ENCODE results near the gene LRIG1.
A peak's percentile ranks its signal among the peaks of the same experiment; 100 is the strongest.
"Not testable (repeated sequence)": the region's sequence is repeated elsewhere in the genome, so short reads cannot be mapped to it uniquely, and the experiment has no call there.

The LRIG1 gene

GRCh38 chr3:66441129-66441528 lies 59.7 kb downstream of the LRIG1 start:
- no peak for DNase-seq

DNA sequence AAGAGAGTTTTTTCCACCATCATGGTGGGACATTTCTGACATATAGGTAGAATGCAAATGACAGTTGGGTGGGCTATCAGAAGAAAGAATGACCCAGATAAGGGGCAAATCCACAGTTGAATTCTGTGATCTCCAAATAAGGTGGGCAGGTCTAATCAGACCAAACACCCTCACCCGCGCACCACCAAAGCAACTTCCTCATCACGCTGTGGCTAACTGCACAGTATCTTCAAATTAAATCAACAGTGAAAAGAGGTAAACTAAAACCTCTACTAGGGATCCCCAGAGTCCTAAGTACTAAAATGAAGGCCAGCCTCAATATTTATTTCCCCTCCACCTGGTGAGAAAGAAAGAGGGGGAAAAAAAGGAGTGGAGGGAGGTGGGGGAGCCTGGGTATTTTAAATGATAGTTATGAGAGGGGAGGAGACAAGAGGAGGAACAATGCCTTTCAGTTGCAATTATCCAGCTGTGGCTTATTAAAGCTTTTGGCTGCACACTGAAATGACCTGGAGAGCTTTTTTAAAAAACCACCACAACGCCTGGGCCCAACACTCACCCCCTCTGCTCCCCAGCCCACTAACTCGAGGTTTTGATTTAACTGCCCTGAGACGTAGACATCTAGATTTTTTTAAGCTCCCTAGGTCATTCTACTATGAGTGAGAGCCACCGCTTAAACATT lies 61.0 kb downstream of the LRIG1 start:
- DNase-seq: no peak

DNA sequence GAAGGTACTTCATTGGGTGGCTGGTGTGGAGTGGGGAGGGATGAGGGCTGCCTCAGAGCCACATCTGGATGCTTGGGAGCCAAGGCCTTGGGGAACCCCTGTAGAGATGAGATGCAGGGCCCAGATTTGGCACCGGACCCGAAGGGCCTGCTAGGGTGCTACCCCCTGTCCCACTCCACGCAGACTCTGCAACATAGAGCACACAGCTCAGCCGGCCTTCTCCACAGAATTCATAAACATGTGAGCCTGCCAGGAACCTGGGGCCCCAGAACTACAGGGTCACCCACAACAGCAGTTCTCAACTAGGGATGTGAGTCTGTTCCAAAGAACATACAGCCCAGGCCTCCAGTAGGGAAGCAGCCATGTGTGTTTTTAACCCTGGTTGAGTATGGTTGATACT lies 62.8 kb downstream of the LRIG1 start:
- DNase-seq: no peak

GRCh38 chr3:66437341-66437929 lies 63.4 kb downstream of the LRIG1 start:
- DNase-seq: no peak

DNA sequence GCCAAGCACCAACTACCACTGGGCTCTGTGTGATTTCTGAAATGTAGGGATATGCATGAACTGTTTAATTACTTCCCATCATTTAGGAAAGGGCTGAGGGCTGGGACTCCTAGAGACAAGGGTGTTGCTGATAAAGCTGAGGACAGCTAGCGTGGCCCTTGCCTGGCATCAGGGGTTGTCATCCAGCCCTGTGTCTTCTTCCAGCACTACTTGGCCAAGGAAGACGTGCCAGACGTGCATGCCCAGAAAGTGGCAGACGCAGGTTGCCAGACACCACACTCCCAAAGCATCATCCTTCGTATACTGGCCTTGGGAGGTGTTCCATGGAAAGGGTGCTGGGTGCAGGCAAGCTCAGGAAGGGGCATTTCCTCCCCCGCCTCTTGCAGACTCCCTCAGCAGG lies 64.8 kb downstream of the LRIG1 start:
- no peak for DNase-seq

DNA sequence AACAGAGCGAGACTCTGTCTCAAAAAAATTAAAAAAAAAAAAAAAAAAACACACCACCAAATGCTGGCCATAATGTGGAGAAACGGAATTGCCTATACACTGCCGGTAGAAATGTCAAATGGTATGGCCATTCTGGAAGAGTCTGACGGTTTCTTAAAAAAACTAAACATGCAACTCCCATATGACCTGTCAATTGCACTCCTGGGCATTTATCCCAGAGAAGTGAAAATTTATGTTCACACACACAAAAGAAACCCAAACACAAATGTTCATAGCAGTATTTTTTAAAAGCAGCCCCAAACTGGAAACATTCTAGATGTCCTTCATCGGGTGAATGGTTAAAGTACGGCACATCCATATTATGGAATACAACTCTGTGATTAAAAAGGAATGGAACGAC lies 66.1 kb downstream of the LRIG1 start:
- DNase-seq: no peak

- DNase-seq: no peak
These were observed 67.4 kb downstream of the LRIG1 start for GRCh38 chr3:66433522-66433782.

DNA sequence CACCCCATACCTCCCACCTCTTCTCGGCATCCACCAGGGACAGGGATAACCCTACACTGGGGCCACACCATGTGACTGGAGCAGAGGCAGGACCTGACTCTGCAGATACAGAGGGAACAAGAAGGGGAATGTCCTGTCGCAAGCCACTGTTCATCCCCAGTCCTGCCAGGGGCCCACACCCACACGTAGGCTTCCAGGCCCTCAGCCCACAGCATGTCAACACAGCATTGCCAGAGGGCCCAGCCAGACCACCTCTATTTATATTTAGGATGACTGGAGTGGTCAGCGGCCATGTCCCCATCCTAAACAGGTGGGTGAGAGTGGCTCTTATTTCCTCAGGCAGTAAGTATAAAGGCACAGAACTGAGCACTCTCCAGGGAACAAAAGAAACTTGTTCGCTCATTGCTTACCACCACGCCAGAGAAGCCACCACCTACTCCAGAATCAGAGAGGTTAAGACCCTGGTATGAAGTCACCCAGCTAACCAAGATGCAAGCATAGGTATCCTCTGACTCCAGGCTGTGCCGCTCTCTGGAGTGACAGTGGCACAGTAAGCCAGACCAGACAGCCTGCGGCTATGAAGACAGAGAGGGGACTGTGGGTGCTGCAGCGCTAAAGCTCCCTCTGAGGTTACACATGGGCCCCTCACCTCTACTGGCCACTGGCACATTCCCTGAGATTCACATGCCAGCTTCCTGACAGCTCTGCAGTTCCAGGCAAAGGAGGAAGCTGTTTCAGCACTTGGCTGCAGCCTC lies 67.9 kb downstream of the LRIG1 start:
- no peak for DNase-seq

- DNase-seq: no peak
These were observed 68.6 kb downstream of the LRIG1 start for GRCh38 chr3:66432041-66432766.

GRCh38 chr3:66431494-66431893 lies 69.3 kb downstream of the LRIG1 start:
- no peak for DNase-seq

- no peak for DNase-seq
These were observed 69.9 kb downstream of the LRIG1 start for GRCh38 chr3:66430876-66431275.

- peak; percentile 46 to 53 for DNase-seq
These were observed 72.1 kb downstream of the LRIG1 start for GRCh38 chr3:66428733-66429132.

DNA sequence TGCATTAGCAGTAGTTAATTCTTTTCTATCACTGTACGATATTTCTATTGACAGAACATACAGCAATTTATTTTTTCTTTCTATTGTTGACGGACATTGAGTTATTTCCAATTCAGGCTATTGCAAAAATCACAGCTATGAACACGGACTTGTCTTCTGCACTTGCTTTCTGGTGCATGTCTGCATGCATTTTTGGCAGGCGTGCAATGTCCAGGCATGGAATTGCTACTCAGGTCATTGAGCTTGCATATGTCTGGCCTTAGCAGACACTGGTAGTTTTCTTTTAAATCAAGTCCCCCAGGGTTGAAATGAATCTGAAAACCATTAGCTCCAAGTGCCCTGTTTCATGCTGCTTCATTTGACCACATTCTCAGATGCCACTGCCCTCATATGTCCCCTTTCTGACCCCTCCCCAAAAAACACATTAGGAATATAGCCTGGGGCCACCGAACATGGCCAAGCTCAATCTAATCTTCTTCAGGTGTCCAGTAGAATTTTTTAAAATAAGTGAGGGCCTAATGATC lies 72.8 kb downstream of the LRIG1 start:
- no peak for DNase-seq

DNA sequence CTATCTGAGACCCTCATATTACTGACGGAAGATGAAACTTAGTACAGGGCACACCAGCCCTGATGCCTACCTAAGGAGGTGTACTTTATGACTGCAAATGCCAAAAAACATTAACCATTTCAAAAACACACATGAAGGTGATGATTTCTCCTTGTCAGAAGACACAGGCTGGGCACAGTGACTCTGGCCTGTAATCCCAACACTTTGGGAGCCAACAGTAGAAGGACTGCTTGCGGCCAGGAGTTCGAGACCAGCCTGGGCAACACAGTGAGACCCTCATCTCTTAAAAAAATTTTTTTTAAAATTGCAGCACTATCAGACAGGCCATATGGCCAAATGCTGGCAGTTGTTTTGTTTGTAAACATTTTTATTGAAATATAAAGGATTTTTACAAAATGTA lies 73.5 kb downstream of the LRIG1 start:
- no peak for DNase-seq

DNA sequence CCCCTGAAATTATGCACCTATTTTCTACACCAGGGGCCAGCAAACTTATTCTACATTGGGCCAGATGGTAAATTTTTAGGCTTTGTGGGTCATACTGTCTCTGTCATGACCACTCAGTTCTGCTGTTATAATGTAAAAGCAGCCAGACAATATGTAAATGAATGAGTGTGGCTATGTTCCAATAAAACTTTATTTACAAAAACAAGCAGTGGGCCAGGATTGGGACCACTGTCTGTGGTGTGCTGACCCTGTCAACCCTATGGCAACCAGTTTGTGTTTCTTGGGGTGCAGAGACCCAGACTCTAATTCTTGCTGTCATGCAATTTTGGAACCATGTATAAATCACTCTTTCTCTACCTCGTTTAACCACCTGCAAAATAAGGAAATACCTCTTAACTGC lies 74.7 kb downstream of the LRIG1 start:
- no peak for DNase-seq

DNA sequence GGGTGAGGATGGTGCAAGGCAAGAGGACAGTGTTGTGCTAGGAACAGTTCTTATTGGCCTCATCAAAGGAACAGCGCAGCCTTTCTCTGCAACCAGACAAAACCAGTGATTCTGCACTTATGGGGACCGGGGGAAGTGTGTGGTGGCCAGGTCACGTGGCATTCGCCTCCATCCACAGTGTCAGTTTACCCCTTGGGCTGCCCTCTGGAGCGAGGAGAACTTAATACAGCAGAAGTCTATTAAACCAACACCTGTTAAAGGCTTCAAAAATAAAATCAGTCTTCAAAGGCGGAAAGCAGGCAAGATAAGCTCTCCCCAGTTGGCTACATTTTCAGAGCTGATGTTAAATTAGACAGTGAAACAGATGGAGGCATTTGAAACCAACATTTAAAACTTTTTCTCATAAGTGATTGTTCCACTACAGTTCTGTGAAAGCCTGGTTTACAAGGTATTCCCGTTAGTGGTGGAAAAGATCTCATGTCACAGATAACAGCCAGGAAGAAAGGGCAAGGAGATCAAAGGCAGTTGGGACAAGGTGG lies 75.2 kb downstream of the LRIG1 start:
- no peak for DNase-seq

- DNase-seq: no peak
These were observed 75.8 kb downstream of the LRIG1 start for GRCh38 chr3:66425032-66425431.

- no peak for DNase-seq
These were observed 77.0 kb downstream of the LRIG1 start for GRCh38 chr3:66423791-66424190.

GRCh38 chr3:66421893-66422292 lies 78.9 kb downstream of the LRIG1 start:
- not testable (repeated sequence) for DNase-seq

DNA sequence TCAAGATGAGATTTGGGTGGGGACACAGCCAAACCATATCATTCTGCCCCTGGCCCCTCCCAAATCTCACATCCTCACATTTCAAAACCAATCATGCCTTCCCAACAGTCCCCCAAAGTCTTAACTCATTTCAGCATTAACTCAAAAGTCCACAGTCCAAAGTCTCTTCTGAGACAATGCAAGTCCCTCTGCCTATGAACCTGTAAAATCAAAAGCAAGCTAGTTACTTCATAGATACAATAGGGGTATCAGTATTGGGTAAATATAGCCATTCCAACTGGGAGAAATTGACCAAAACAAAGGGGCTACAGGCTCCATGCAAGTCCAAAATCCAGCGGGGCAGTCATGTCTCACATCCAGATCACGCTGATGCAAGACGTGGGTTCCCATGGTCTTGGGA lies 79.7 kb downstream of the LRIG1 start:
- DNase-seq: not testable (repeated sequence)

DNA sequence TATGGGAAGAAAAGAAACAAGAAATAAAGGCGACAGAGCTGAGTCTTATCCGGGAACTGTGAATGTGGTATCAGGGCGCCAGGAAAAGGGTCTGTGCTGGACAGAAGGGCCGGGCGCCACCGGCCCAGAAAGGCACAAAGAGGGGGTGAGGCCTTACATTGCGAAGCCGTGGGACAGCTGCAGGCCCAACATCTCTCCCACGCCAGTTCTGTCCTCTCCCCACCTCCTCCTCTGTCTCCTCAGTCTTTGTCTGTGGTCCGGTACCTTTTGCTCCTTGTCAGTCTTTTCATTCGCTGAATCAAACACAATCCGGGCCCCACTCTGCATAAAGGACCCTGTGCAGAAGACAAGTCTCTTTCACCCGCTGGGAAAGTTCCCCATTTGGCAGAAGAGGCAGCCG lies 81.8 kb downstream of the LRIG1 start:
- no peak for DNase-seq

DNA sequence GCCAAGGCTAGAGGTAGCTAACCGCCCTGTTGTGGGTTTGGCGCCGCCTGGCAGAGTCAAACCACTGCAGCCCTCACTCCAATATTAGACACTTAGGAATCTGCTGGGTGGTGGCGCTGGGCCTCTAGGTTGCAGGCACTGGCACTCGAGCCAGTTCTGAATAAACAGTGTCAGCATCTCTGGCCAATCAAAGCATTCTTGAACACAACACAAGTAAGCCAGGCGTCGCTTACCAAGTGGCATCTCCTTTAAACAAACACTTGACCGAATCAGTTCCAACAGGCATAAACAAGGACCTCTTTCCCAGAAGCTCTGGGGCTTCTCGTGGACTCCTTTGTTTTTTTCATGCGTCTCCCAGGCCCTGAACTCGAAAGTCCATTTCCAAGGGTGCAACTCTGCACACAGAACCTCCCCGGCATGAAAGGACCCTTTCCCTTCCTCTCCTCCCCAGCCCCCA lies 82.3 kb downstream of the LRIG1 start:
- no peak for DNase-seq
